WTC11 (cell line): ENCODE data around the gene NAALADL2. TPM values are rescaled to one million over a fixed set of nuclear protein-coding genes. Genes with fewer than 3 reads are reported as not detected.

Experiments
- ATAC-seq: fragments of 200-7000 bp; cut with Tn5 transposase; 2 replicates; pipeline ENCODE4 v1.10.0; 2021; ENCODE audit warnings: mild to moderate bottlenecking, moderate library complexity
- CTCF ChIA-PET: fragments of 300-600 bp; sonication (Branson Sonifier 250); formaldehyde crosslinking; loops from one replicate; lab custom pipeline; 2021; ENCODE audit warnings: antibody characterized with exemption; lab: Charles Lee
- POLR2A ChIA-PET: fragments of 350-600 bp; sonication (Branson Sonifier 250); formaldehyde crosslinking; loops from one replicate; lab custom pipeline; 2021; ENCODE audit warnings: antibody characterized with exemption; lab: Charles Lee
- DNase-seq: peaks from one replicate; pipeline ENCODE4 v3.0.0; 2021; ENCODE audit warnings: low spot score
- H3K27ac Mint-ChIP-seq: 2 replicates; pipeline ENCODE4 v1.8.0; 2021; ENCODE audit warnings: mixed read lengths
- H3K27me3 Mint-ChIP-seq: 2 replicates; pipeline ENCODE4 v1.8.0; 2021; ENCODE audit warnings: low read depth, mild to moderate bottlenecking, moderate library complexity, mixed read lengths
- H3K36me3 Mint-ChIP-seq: 2 replicates; pipeline ENCODE4 v1.8.0; 2021; ENCODE audit warnings: mixed read lengths
- H3K4me1 Mint-ChIP-seq: 2 replicates; pipeline ENCODE4 v1.8.0; 2022; ENCODE audit warnings: mixed read lengths
- H3K4me3 Mint-ChIP-seq: 2 replicates; pipeline ENCODE4 v1.8.0; 2021; ENCODE audit warnings: mild to moderate bottlenecking, moderate library complexity, mixed read lengths
- H3K9me3 Mint-ChIP-seq: 2 replicates; pipeline ENCODE4 v1.8.0; 2021; ENCODE audit warnings: mixed read lengths
- CREB1 ChIP-seq: sonication (generic); formaldehyde crosslinking; IDR thresholded peaks from 2 replicates; pipeline ENCODE4 v1.8.0; 2023; ENCODE audit warnings: mild to moderate bottlenecking, missing genetic modification reagents
- GABPB1 ChIP-seq: sonication (generic); formaldehyde crosslinking; IDR thresholded peaks from 2 replicates; pipeline ENCODE4 v1.8.1; 2023; ENCODE audit warnings: mild to moderate bottlenecking, missing genetic modification reagents
- JAZF1 ChIP-seq: fragments of 250-450 bp; sonication (Bioruptor Pico); IDR thresholded peaks from 2 replicates; pipeline ENCODE4 v1.9.0; 2021; ENCODE audit warnings: moderate library complexity, mild to moderate bottlenecking, inconsistent platforms
- KAT7 ChIP-seq: sonication (generic); formaldehyde crosslinking; IDR thresholded peaks from 2 replicates; pipeline ENCODE4 v1.8.1; 2023; ENCODE audit warnings: missing genetic modification reagents, mild to moderate bottlenecking, borderline replicate concordance
- MYBL2 ChIP-seq: sonication (generic); formaldehyde crosslinking; IDR thresholded peaks from 2 replicates; pipeline ENCODE4 v1.8.1; 2023; ENCODE audit warnings: mild to moderate bottlenecking, moderate library complexity, missing genetic modification reagents
- SOX15 ChIP-seq: fragments of 250-450 bp; sonication (Bioruptor Pico); IDR thresholded peaks from 2 replicates; pipeline ENCODE4 v1.9.0; 2021; ENCODE audit warnings: mild to moderate bottlenecking
- SP1 ChIP-seq: sonication (generic); formaldehyde crosslinking; conservative IDR thresholded peaks from 2 replicates; pipeline ENCODE4 v1.8.1; 2022; ENCODE audit warnings: missing genetic modification reagents
- TEAD4 ChIP-seq: sonication (generic); formaldehyde crosslinking; IDR thresholded peaks from 2 replicates; pipeline ENCODE4 v1.8.0; 2022; ENCODE audit warnings: mild to moderate bottlenecking, missing genetic modification reagents
- ZNF317 ChIP-seq: sonication (generic); formaldehyde crosslinking; IDR thresholded peaks from 2 replicates; pipeline ENCODE4 v1.8.1; 2023; ENCODE audit warnings: low read depth, mild to moderate bottlenecking, moderate library complexity, missing genetic modification reagents, borderline replicate concordance
- ZNF423 ChIP-seq: fragments of 250-450 bp; sonication (Bioruptor Pico); IDR thresholded peaks from 2 replicates; pipeline ENCODE4 v2.1.2; 2022; ENCODE audit warnings: mild to moderate bottlenecking, moderate library complexity
- ZNF671 ChIP-seq: fragments of 250-450 bp; sonication (Bioruptor Pico); IDR thresholded peaks from 2 replicates; pipeline ENCODE4 v1.8.0; 2021; ENCODE audit warnings: mild to moderate bottlenecking
- total RNA-seq: library from RNA; stranded (reverse); gene quantifications from 3 replicates; pipeline ENCODE4 v1.2.3, GENCODE V29; 2021
- TF ChIP-seq, protein P1 (sequence below): sonication (generic); formaldehyde crosslinking; IDR thresholded peaks from 2 replicates; pipeline ENCODE4 v1.8.0; 2023; ENCODE audit warnings: missing genetic modification reagents
- TF ChIP-seq, protein P2 (sequence below): sonication (generic); formaldehyde crosslinking; IDR thresholded peaks from 2 replicates; pipeline ENCODE4 v1.8.1; 2022; ENCODE audit warnings: low read depth, missing genetic modification reagents, borderline replicate concordance
- TF ChIP-seq, protein P3 (sequence below): sonication (generic); formaldehyde crosslinking; IDR thresholded peaks from 2 replicates; pipeline ENCODE4 v1.8.0; 2022; ENCODE audit warnings: mild to moderate bottlenecking, missing genetic modification reagents
- TF ChIP-seq, protein P4 (sequence below): sonication (generic); formaldehyde crosslinking; IDR thresholded peaks from 2 replicates; pipeline ENCODE4 v1.8.1; 2023; ENCODE audit warnings: mild to moderate bottlenecking, missing genetic modification reagents, moderate library complexity
- TF ChIP-seq, protein P5 (sequence below): fragments of 250-450 bp; sonication (Bioruptor Pico); IDR thresholded peaks from 2 replicates; pipeline ENCODE4 v1.8.0; 2021; ENCODE audit warnings: mild to moderate bottlenecking
- TF ChIP-seq, protein P6 (sequence below): sonication (generic); formaldehyde crosslinking; IDR thresholded peaks from 2 replicates; pipeline ENCODE4 v1.8.1; 2023; ENCODE audit warnings: mild to moderate bottlenecking, moderate library complexity, missing genetic modification reagents
- TF ChIP-seq, protein P7 (sequence below): sonication (generic); formaldehyde crosslinking; IDR thresholded peaks from 2 replicates; pipeline ENCODE4 v1.8.1; 2023; ENCODE audit warnings: mild to moderate bottlenecking, missing genetic modification reagents, moderate library complexity
- TF ChIP-seq, protein P8 (sequence below): fragments of 200-600 bp; IDR thresholded peaks from 2 replicates; pipeline ENCODE4 v1.8.0; 2022; ENCODE audit warnings: antibody characterized with exemption
- TF ChIP-seq, protein P9 (sequence below): fragments of 250-450 bp; sonication (Bioruptor Pico); IDR thresholded peaks from 2 replicates; pipeline ENCODE4 v1.9.0; 2021; ENCODE audit warnings: mild to moderate bottlenecking
- TF ChIP-seq, protein P10 (sequence below): sonication (generic); formaldehyde crosslinking; conservative IDR thresholded peaks from 2 replicates; pipeline ENCODE4 v1.8.1; 2023; ENCODE audit warnings: mild to moderate bottlenecking, low read depth, missing genetic modification reagents, moderate library complexity

Gene NAALADL2
- total RNA-seq, 1 experiment from 2014 or later = 1.2 TPM

DNA sequence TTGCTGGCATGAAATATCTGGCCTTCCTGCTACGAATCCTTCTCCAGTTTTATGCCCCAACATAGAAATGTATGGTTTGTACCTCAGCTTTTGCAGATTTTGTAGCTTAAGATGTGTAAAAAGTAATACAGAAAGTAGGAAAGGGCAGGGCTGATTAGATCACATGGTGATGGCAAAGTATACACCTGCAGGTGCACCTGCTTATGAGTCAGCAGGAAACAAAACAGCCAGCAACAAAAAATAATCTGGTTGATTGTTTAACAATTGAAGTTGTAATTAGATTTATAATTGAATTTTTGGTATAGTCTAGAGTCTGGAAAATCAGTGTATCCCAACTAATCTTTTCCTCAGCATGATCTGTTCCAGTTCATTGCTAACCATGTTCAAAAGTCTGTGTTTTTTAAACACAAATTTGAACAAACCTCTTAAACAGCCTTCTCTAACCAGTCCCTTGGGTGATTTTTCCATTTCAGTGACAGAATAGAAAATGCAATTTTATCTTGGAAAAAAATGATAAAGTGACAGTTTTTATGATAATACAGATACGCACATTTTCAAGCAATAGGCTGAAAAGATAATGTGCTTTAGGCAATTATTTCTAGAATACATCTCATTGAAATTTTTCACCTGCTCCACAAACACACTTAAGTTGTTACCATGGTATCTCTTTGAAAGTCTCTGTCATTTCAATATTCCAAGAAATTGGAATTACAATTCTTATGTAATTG, 477.4 kb downstream of the NAALADL2 start:
- no peaks in the 10 kb centered on the region for H3K36me3 Mint-ChIP-seq
- ChIA-PET CTCF (no interaction called here), POLR2A (no interaction called here)

DNA sequence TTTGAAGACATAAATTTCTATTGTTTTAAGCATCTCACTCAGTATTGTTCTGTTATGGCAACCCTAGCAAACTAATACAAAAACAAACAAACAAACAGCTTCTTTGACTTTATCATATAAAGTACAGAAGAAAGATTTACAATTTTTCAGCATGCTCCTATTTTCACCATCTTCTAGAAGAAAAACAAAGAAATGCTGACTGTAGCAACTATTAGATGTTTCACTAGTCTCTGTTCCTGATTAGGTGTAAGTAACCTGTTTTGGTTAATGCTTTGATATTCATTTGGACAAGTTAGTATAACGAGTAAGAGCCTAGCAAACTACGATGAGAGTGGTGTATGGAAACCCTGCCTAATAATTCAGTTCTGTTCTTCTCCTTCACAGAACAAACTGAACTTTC, 478.5 kb downstream of the NAALADL2 start:
- Mint-ChIP-seq H3K36me3 (no peaks in the 10 kb centered on the region), H3K9me3 (no peaks in the 10 kb centered on the region), H3K27me3 (no peaks in the 10 kb centered on the region), H3K27ac (no peak overlapping the region), H3K4me3 (no peak overlapping the region), H3K4me1 (peaks cover 14% of the 10 kb centered on the region)
- ChIA-PET POLR2A (interaction anchor here (0.6 kb wide), 1 partner anchor 62 kb away, joined by 5 read pairs; no protein-coding TSS in a partner anchor), CTCF (no interaction called here)
- ATAC-seq = no peak
- DNase-seq = no peak
- TF ChIP-seq GABPB1 (CRISPR knock-in tag) (no peak), SP1 (CRISPR knock-in tag) (no peak), CREB1 (CRISPR knock-in tag) (no peak), ZNF671 (CRISPR knock-in tag) (no peak), MYBL2 (CRISPR knock-in tag) (no peak)
- TF ChIP-seq, protein P1, sequence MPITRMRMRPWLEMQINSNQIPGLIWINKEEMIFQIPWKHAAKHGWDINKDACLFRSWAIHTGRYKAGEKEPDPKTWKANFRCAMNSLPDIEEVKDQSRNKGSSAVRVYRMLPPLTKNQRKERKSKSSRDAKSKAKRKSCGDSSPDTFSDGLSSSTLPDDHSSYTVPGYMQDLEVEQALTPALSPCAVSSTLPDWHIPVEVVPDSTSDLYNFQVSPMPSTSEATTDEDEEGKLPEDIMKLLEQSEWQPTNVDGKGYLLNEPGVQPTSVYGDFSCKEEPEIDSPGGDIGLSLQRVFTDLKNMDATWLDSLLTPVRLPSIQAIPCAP (CRISPR knock-in tag) = no peak
- TF ChIP-seq, protein P2, sequence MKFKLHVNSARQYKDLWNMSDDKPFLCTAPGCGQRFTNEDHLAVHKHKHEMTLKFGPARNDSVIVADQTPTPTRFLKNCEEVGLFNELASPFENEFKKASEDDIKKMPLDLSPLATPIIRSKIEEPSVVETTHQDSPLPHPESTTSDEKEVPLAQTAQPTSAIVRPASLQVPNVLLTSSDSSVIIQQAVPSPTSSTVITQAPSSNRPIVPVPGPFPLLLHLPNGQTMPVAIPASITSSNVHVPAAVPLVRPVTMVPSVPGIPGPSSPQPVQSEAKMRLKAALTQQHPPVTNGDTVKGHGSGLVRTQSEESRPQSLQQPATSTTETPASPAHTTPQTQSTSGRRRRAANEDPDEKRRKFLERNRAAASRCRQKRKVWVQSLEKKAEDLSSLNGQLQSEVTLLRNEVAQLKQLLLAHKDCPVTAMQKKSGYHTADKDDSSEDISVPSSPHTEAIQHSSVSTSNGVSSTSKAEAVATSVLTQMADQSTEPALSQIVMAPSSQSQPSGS (CRISPR knock-in tag) = no peak
- TF ChIP-seq, protein P3, sequence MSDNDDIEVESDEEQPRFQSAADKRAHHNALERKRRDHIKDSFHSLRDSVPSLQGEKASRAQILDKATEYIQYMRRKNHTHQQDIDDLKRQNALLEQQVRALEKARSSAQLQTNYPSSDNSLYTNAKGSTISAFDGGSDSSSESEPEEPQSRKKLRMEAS = no peak
- TF ChIP-seq, protein P4, sequence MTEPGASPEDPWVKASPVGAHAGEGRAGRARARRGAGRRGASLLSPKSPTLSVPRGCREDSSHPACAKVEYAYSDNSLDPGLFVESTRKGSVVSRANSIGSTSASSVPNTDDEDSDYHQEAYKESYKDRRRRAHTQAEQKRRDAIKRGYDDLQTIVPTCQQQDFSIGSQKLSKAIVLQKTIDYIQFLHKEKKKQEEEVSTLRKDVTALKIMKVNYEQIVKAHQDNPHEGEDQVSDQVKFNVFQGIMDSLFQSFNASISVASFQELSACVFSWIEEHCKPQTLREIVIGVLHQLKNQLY (CRISPR knock-in tag) = no peak
- TF ChIP-seq, protein P5, sequence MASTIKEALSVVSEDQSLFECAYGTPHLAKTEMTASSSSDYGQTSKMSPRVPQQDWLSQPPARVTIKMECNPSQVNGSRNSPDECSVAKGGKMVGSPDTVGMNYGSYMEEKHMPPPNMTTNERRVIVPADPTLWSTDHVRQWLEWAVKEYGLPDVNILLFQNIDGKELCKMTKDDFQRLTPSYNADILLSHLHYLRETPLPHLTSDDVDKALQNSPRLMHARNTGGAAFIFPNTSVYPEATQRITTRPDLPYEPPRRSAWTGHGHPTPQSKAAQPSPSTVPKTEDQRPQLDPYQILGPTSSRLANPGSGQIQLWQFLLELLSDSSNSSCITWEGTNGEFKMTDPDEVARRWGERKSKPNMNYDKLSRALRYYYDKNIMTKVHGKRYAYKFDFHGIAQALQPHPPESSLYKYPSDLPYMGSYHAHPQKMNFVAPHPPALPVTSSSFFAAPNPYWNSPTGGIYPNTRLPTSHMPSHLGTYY = no peak
- TF ChIP-seq, protein P6, sequence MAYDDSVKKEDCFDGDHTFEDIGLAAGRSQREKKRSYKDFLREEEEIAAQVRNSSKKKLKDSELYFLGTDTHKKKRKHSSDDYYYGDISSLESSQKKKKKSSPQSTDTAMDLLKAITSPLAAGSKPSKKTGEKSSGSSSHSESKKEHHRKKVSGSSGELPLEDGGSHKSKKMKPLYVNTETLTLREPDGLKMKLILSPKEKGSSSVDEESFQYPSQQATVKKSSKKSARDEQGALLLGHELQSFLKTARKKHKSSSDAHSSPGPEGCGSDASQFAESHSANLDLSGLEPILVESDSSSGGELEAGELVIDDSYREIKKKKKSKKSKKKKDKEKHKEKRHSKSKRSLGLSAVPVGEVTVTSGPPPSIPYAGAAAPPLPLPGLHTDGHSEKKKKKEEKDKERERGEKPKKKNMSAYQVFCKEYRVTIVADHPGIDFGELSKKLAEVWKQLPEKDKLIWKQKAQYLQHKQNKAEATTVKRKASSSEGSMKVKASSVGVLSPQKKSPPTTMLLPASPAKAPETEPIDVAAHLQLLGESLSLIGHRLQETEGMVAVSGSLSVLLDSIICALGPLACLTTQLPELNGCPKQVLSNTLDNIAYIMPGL = no peak
- TF ChIP-seq, protein P7, sequence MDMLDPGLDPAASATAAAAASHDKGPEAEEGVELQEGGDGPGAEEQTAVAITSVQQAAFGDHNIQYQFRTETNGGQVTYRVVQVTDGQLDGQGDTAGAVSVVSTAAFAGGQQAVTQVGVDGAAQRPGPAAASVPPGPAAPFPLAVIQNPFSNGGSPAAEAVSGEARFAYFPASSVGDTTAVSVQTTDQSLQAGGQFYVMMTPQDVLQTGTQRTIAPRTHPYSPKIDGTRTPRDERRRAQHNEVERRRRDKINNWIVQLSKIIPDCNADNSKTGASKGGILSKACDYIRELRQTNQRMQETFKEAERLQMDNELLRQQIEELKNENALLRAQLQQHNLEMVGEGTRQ (CRISPR knock-in tag) = no peak

More for the DNA sequence above, 477.4 kb downstream of the NAALADL2 start:
- ATAC-seq (no peak), DNase-seq (no peak)
- no peaks in the 10 kb centered on the region for H3K27me3 Mint-ChIP-seq
- no peak overlapping the region for H3K4me3 Mint-ChIP-seq
- peaks cover 14% of the 10 kb centered on the region for H3K4me1 Mint-ChIP-seq
- H3K27ac Mint-ChIP-seq = no peak overlapping the region
- no peak for TF ChIP-seq JAZF1
- no peak for TF ChIP-seq ZNF423
- no peak for TF ChIP-seq KAT7 (CRISPR knock-in tag)
- TF ChIP-seq, protein P1 (CRISPR knock-in tag) = no peak
- TF ChIP-seq, protein P8, sequence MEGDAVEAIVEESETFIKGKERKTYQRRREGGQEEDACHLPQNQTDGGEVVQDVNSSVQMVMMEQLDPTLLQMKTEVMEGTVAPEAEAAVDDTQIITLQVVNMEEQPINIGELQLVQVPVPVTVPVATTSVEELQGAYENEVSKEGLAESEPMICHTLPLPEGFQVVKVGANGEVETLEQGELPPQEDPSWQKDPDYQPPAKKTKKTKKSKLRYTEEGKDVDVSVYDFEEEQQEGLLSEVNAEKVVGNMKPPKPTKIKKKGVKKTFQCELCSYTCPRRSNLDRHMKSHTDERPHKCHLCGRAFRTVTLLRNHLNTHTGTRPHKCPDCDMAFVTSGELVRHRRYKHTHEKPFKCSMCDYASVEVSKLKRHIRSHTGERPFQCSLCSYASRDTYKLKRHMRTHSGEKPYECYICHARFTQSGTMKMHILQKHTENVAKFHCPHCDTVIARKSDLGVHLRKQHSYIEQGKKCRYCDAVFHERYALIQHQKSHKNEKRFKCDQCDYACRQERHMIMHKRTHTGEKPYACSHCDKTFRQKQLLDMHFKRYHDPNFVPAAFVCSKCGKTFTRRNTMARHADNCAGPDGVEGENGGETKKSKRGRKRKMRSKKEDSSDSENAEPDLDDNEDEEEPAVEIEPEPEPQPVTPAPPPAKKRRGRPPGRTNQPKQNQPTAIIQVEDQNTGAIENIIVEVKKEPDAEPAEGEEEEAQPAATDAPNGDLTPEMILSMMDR = no peak
- TF ChIP-seq ZNF317 (CRISPR knock-in tag) = no peak
- TF ChIP-seq, protein P9, sequence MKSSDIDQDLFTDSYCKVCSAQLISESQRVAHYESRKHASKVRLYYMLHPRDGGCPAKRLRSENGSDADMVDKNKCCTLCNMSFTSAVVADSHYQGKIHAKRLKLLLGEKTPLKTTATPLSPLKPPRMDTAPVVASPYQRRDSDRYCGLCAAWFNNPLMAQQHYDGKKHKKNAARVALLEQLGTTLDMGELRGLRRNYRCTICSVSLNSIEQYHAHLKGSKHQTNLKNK = no peak
- TF ChIP-seq, protein P10, sequence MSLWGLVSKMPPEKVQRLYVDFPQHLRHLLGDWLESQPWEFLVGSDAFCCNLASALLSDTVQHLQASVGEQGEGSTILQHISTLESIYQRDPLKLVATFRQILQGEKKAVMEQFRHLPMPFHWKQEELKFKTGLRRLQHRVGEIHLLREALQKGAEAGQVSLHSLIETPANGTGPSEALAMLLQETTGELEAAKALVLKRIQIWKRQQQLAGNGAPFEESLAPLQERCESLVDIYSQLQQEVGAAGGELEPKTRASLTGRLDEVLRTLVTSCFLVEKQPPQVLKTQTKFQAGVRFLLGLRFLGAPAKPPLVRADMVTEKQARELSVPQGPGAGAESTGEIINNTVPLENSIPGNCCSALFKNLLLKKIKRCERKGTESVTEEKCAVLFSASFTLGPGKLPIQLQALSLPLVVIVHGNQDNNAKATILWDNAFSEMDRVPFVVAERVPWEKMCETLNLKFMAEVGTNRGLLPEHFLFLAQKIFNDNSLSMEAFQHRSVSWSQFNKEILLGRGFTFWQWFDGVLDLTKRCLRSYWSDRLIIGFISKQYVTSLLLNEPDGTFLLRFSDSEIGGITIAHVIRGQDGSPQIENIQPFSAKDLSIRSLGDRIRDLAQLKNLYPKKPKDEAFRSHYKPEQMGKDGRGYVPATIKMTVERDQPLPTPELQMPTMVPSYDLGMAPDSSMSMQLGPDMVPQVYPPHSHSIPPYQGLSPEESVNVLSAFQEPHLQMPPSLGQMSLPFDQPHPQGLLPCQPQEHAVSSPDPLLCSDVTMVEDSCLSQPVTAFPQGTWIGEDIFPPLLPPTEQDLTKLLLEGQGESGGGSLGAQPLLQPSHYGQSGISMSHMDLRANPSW (CRISPR knock-in tag) = no peak
- no peak for TF ChIP-seq SOX15 (CRISPR knock-in tag)
- TF ChIP-seq TEAD4 (CRISPR knock-in tag) = no peak
- TF ChIP-seq, all 79 proteins: peak for 0
- no peaks in the 10 kb centered on the region for H3K9me3 Mint-ChIP-seq
